NT2/D1 (cell line): ENCODE measurements around the gene SORBS1.

Experiments used
- SUZ12 ChIP-seq: IDR thresholded peaks from 2 replicates; pipeline ENCODE4 v1.6.1; 2011; ENCODE audit not compliant: insufficient read length, insufficient read depth; ENCODE audit errors: extremely low read depth
- YY1 ChIP-seq: IDR thresholded peaks from 2 replicates; pipeline ENCODE4 v1.6.1; 2011; ENCODE audit not compliant: insufficient read length, insufficient read depth
- ZNF274 ChIP-seq: IDR thresholded peaks from 2 replicates; pipeline ENCODE4 v1.6.1; 2011; ENCODE audit warnings: mild to moderate bottlenecking, low read depth, low read length

DNA sequence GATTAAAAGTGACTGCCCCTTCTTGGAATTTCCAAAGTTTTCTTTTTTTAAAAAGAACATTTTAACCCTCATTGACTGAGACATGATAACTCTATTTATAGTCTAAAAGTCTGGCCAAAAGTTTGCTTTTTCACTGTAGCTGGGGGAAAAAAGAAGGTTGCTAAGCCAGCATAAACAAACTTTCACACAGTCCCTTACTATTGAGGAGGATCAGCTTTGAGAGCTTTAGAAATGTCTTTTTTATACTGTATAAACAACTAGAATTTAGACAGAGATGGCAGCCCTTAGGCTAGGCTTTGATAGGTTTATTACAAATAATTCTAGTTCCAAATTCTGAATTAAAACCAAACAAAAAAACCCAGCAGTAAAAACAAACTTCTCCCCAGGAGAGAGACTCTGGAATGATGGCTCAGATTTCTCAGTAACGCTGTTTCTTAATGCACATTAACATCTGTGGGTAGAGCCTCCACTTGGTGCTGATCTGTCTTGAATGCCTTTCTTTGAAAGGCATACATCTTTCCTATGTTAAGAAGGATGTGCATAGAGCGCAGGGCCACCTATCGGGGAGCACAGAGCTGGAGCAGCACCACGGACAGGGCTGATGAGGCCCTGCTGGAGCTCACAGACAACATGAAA, 169.5 kb downstream of the SORBS1 start:
- TF ChIP-seq YY1 (no peak), ZNF274 (no peak), SUZ12 (no peak)
